ENCODE results near the gene STK36. TPM values are rescaled to one million over a fixed set of nuclear protein-coding genes. Genes with fewer than 3 reads are reported as not detected.

The STK36 gene
- total RNA-seq, 4 donors from 2014 or later: 5.8 to 27.8 (median 10.4) TPM

GRCh38 chr2:218716070-218716469 lies 44.2 kb downstream of the STK36 start:
- 56 to 64% methylated on average over 4 of the region's 4 CpGs for WGBS, 2 donors
- peaks cover 0 to 13% (median 0%) of the 10 kb centered on the region in 3 donors for H3K36me3 ChIP-seq
- no peaks in the 10 kb centered on the region for H3K9me3 ChIP-seq
- H3K4me3 ChIP-seq: no peak overlapping the region
- H3K27ac ChIP-seq: no peak overlapping the region
- intact Hi-C loops (cut with DNase I): no loop called here
- TF ChIP-seq POLR2A (IDR thresholded peaks at IDR 0.05): no peak
- TF ChIP-seq CTCF (IDR thresholded peaks at IDR 0.05): no peak
- H3K4me1 ChIP-seq: peaks cover 7 to 40% (median 11%) of the 10 kb centered on the region in 3 donors
- no peak for DNase-seq
- H3K27me3 ChIP-seq: no peaks in the 10 kb centered on the region

- Histone ChIP-seq H3K27ac (peak overlapping the region; percentile 32 to 77 (median 56)), H3K27me3 (no peaks in the 10 kb centered on the region), H3K36me3 (peaks cover 0 to 13% (median 0%) of the 10 kb centered on the region in 3 donors), H3K4me1 (peaks cover 0 to 28% (median 3%) of the 10 kb centered on the region in 3 donors), H3K4me3 (peak overlapping the region in 1 of 4 donors; percentile 19), H3K9me3 (no peaks in the 10 kb centered on the region)
- 46 to 52% methylated on average over 2 to 3 of the region's 3 CpGs for WGBS, 2 donors
- intact Hi-C loops (cut with DNase I): no loop called here
- TF ChIP-seq CTCF (IDR thresholded peaks at IDR 0.05) (no peak), POLR2A (IDR thresholded peaks at IDR 0.05) (no peak)
- no peak for DNase-seq
Measured at GRCh38 chr2:218717262-218717661, 45.4 kb downstream of the STK36 start.

GRCh38 chr2:218718058-218718457 lies 46.2 kb downstream of the STK36 start:
- Histone ChIP-seq H3K9me3 (no peaks in the 10 kb centered on the region), H3K36me3 (peaks cover 0 to 13% (median 0%) of the 10 kb centered on the region in 3 donors), H3K4me1 (peaks cover 0 to 20% (median 0%) of the 10 kb centered on the region in 3 donors), H3K27me3 (no peaks in the 10 kb centered on the region), H3K27ac (peak overlapping the region in 3 of 4 donors; percentile 42 to 77 (median 71)), H3K4me3 (no peak overlapping the region)
- 89 to 93% methylated on average over 7 of the region's 7 CpGs for WGBS, 2 donors
- TF ChIP-seq POLR2A (IDR thresholded peaks at IDR 0.05) (no peak), CTCF (IDR thresholded peaks at IDR 0.05) (no peak)
- intact Hi-C loops (cut with DNase I): no loop called here
- no peak for DNase-seq

- Histone ChIP-seq H3K4me3 (no peak overlapping the region), H3K4me1 (peaks cover 0 to 15% (median 0%) of the 10 kb centered on the region in 3 donors), H3K27ac (no peak overlapping the region), H3K9me3 (no peaks in the 10 kb centered on the region), H3K27me3 (no peaks in the 10 kb centered on the region), H3K36me3 (peaks cover 0 to 13% (median 0%) of the 10 kb centered on the region in 3 donors)
- DNase-seq: no peak
- intact Hi-C loops (cut with DNase I): no loop called here
- no peak for TF ChIP-seq POLR2A (IDR thresholded peaks at IDR 0.05)
- no peak for TF ChIP-seq CTCF (IDR thresholded peaks at IDR 0.05)
- WGBS, 2 donors: 58 to 76% methylated on average over 3 of the region's 3 CpGs
Measured at GRCh38 chr2:218719457-218719856, 47.6 kb downstream of the STK36 start.

GRCh38 chr2:218720048-218721041 lies 48.5 kb downstream of the STK36 start:
- no peak for TF ChIP-seq POLR2A (IDR thresholded peaks at IDR 0.05)
- TF ChIP-seq CTCF (IDR thresholded peaks at IDR 0.05): no peak
- Histone ChIP-seq H3K4me3 (no peak overlapping the region), H3K36me3 (peaks cover 0 to 13% (median 0%) of the 10 kb centered on the region in 3 donors), H3K9me3 (peaks cover 0 to 4% (median 0%) of the 10 kb centered on the region in 3 donors), H3K27me3 (no peaks in the 10 kb centered on the region), H3K27ac (no peak overlapping the region), H3K4me1 (peaks cover 0 to 15% (median 0%) of the 10 kb centered on the region in 3 donors)
- intact Hi-C loops (cut with DNase I): no loop called here
- no peak for DNase-seq
- 91% methylated on average over 17 to 19 of the region's 19 CpGs for WGBS, 2 donors
